ENCODE results near the gene KCNG4. TPM values are rescaled to one million over a fixed set of nuclear protein-coding genes. Genes with fewer than 3 reads are reported as not detected.

Gene KCNG4
- total and polyA plus RNA-seq, 2 experiments from 2014 or later: 0.07 TPM; not detected in 1

GRCh38 chr16:84197466-84198128 is 42.2 kb downstream of the KCNG4 start:
- H3K4me3 Mint-ChIP-seq: no peak overlapping the region
- peaks cover 22% of the 10 kb centered on the region for H3K4me1 Mint-ChIP-seq
- DNase-seq (ENCODE audit: low spot score) (no peak), ATAC-seq (no peak)
- H3K4me2 ChIP-seq: no peak overlapping the region
- H3K27me3 Mint-ChIP-seq (ENCODE audit: insufficient read depth, low read depth, poor library complexity): peaks cover 14% of the 10 kb centered on the region
- no peaks in the 10 kb centered on the region for H3F3A ChIP-seq (replicated peaks; ENCODE audit: low read depth)
- no peak overlapping the region for H2AFZ ChIP-seq
- no peak overlapping the region for H3K27ac Mint-ChIP-seq
- no peaks in the 10 kb centered on the region for H3K9me2 ChIP-seq (ENCODE audit: insufficient read depth)
- H3K27ac ChIP-seq (ENCODE audit: low read depth): no peak overlapping the region
- no peaks in the 10 kb centered on the region for H3K9me3 Mint-ChIP-seq
- no peak overlapping the region for H3K4me3 ChIP-seq
- no peaks in the 10 kb centered on the region for H4K20me1 ChIP-seq (replicated peaks; ENCODE audit: insufficient read depth)
- no peak for TF ChIP-seq STAT1 (IDR thresholded peaks at IDR 0.05; ENCODE audit: unreplicated experiment)
- TF ChIP-seq ZNF331 (CRISPR knock-in tag; IDR thresholded peaks at IDR 0.05; ENCODE audit: low read depth): no peak
- no peak for TF ChIP-seq JUNB (IDR thresholded peaks at IDR 0.05; ENCODE audit: unreplicated experiment)
- TF ChIP-seq, protein P1, sequence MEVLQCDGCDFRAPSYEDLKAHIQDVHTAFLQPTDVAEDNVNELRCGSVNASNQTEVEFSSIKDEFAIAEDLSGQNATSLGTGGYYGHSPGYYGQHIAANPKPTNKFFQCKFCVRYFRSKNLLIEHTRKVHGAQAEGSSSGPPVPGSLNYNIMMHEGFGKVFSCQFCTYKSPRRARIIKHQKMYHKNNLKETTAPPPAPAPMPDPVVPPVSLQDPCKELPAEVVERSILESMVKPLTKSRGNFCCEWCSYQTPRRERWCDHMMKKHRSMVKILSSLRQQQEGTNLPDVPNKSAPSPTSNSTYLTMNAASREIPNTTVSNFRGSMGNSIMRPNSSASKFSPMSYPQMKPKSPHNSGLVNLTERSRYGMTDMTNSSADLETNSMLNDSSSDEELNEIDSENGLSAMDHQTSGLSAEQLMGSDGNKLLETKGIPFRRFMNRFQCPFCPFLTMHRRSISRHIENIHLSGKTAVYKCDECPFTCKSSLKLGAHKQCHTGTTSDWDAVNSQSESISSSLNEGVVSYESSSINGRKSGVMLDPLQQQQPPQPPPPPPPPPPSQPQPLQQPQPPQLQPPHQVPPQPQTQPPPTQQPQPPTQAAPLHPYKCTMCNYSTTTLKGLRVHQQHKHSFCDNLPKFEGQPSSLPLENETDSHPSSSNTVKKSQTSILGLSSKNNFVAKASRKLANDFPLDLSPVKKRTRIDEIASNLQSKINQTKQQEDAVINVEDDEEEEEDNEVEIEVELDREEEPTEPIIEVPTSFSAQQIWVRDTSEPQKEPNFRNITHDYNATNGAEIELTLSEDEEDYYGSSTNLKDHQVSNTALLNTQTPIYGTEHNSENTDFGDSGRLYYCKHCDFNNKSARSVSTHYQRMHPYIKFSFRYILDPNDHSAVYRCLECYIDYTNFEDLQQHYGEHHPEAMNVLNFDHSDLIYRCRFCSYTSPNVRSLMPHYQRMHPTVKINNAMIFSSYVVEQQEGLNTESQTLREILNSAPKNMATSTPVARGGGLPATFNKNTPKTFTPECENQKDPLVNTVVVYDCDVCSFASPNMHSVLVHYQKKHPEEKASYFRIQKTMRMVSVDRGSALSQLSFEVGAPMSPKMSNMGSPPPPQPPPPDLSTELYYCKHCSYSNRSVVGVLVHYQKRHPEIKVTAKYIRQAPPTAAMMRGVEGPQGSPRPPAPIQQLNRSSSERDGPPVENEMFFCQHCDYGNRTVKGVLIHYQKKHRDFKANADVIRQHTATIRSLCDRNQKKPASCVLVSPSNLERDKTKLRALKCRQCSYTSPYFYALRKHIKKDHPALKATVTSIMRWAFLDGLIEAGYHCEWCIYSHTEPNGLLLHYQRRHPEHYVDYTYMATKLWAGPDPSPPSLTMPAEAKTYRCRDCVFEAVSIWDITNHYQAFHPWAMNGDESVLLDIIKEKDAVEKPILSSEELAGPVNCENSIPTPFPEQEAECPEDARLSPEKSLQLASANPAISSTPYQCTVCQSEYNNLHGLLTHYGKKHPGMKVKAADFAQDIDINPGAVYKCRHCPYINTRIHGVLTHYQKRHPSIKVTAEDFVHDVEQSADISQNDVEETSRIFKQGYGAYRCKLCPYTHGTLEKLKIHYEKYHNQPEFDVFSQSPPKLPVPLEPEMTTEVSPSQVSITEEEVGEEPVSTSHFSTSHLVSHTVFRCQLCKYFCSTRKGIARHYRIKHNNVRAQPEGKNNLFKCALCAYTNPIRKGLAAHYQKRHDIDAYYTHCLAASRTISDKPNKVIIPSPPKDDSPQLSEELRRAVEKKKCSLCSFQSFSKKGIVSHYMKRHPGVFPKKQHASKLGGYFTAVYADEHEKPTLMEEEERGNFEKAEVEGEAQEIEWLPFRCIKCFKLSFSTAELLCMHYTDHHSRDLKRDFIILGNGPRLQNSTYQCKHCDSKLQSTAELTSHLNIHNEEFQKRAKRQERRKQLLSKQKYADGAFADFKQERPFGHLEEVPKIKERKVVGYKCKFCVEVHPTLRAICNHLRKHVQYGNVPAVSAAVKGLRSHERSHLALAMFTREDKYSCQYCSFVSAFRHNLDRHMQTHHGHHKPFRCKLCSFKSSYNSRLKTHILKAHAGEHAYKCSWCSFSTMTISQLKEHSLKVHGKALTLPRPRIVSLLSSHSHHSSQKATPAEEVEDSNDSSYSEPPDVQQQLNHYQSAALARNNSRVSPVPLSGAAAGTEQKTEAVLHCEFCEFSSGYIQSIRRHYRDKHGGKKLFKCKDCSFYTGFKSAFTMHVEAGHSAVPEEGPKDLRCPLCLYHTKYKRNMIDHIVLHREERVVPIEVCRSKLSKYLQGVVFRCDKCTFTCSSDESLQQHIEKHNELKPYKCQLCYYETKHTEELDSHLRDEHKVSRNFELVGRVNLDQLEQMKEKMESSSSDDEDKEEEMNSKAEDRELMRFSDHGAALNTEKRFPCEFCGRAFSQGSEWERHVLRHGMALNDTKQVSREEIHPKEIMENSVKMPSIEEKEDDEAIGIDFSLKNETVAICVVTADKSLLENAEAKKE (CRISPR knock-in tag; IDR thresholded peaks at IDR 0.05): no peak
- no peak for TF ChIP-seq NANOG (IDR thresholded peaks at IDR 0.05; ENCODE audit: borderline replicate concordance)
- TF ChIP-seq, protein P2, sequence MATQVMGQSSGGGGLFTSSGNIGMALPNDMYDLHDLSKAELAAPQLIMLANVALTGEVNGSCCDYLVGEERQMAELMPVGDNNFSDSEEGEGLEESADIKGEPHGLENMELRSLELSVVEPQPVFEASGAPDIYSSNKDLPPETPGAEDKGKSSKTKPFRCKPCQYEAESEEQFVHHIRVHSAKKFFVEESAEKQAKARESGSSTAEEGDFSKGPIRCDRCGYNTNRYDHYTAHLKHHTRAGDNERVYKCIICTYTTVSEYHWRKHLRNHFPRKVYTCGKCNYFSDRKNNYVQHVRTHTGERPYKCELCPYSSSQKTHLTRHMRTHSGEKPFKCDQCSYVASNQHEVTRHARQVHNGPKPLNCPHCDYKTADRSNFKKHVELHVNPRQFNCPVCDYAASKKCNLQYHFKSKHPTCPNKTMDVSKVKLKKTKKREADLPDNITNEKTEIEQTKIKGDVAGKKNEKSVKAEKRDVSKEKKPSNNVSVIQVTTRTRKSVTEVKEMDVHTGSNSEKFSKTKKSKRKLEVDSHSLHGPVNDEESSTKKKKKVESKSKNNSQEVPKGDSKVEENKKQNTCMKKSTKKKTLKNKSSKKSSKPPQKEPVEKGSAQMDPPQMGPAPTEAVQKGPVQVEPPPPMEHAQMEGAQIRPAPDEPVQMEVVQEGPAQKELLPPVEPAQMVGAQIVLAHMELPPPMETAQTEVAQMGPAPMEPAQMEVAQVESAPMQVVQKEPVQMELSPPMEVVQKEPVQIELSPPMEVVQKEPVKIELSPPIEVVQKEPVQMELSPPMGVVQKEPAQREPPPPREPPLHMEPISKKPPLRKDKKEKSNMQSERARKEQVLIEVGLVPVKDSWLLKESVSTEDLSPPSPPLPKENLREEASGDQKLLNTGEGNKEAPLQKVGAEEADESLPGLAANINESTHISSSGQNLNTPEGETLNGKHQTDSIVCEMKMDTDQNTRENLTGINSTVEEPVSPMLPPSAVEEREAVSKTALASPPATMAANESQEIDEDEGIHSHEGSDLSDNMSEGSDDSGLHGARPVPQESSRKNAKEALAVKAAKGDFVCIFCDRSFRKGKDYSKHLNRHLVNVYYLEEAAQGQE (IDR thresholded peaks at IDR 0.05; ENCODE audit: unreplicated experiment): no peak
- TF ChIP-seq ETS1 (IDR thresholded peaks at IDR 0.05): no peak
- no peaks in the 10 kb centered on the region for H3K36me3 ChIP-seq (ENCODE audit: insufficient read depth)
- no peaks in the 10 kb centered on the region for H3K27me3 ChIP-seq (ENCODE audit: insufficient read depth)
- no peaks in the 10 kb centered on the region for H3K36me3 Mint-ChIP-seq (ENCODE audit: low read depth)
- no peaks in the 10 kb centered on the region for H3K79me2 ChIP-seq (replicated peaks; ENCODE audit: insufficient read depth)
- H3K4me1 ChIP-seq (ENCODE audit: insufficient read depth): no peaks in the 10 kb centered on the region

Data from GM23338 (cell line).